ENCODE results near the gene GPR146. TPM values are rescaled to one million over a fixed set of nuclear protein-coding genes. Genes with fewer than 3 reads are reported as not detected.

The GPR146 gene
- total RNA-seq, 4 donors from 2014 or later = 13.6 to 27.9 (median 16.3) TPM

DNA sequence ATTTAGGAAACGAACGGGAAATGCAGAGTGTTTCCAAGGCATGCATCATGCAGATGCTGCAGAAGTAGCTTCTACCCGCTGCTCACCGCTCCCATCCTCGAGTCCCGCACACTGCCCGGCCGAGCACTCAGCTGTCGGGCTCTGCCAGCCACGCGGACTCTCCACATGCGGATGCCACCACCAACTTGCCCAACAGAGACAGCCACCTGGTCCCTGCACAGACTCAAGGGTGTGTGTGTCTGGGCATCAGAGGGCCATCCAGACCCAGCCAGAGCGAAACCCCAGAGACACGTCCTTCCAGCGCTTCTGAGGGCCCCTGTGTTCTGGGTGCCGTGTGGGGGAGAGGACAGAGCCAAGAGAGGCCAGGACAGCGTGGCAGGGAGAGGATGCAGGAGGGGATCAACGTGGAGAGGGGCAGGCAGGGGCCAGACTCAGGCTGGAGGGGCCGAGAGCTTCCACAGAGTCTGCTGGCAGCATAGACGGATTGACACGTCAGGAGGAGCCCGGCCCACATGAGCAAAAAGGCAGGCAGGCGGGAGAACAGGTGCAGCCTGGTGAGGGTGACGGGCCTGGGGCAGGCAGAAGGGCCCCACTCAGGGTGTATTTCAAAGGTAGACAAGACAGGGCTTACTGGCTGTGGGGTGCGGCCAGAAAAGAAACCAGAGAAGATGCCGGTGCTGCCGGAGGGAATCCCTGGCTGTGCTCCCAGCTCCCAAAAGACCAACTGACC, 61.9 kb downstream of the GPR146 start:
- Histone ChIP-seq H3K4me1 (no peaks in the 10 kb centered on the region), H3K4me3 (no peak overlapping the region), H3K27me3 (no peaks in the 10 kb centered on the region), H3K9me3 (no peaks in the 10 kb centered on the region), H3K36me3 (no peaks in the 10 kb centered on the region), H3K27ac (no peak overlapping the region)
- TF ChIP-seq POLR2AphosphoS5 (IDR thresholded peaks at IDR 0.05) (no peak), POLR2A (IDR thresholded peaks at IDR 0.05) (no peak), EP300 (IDR thresholded peaks at IDR 0.05) (no peak)
- TF ChIP-seq, protein P1, sequence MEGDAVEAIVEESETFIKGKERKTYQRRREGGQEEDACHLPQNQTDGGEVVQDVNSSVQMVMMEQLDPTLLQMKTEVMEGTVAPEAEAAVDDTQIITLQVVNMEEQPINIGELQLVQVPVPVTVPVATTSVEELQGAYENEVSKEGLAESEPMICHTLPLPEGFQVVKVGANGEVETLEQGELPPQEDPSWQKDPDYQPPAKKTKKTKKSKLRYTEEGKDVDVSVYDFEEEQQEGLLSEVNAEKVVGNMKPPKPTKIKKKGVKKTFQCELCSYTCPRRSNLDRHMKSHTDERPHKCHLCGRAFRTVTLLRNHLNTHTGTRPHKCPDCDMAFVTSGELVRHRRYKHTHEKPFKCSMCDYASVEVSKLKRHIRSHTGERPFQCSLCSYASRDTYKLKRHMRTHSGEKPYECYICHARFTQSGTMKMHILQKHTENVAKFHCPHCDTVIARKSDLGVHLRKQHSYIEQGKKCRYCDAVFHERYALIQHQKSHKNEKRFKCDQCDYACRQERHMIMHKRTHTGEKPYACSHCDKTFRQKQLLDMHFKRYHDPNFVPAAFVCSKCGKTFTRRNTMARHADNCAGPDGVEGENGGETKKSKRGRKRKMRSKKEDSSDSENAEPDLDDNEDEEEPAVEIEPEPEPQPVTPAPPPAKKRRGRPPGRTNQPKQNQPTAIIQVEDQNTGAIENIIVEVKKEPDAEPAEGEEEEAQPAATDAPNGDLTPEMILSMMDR (IDR thresholded peaks at IDR 0.05) = no peak
- 58 to 76% methylated on average over 8 to 11 of the region's 27 CpGs for WGBS, 2 donors (ENCODE audit: low coverage in 1 of 2)
- ATAC-seq = no peak

DNA sequence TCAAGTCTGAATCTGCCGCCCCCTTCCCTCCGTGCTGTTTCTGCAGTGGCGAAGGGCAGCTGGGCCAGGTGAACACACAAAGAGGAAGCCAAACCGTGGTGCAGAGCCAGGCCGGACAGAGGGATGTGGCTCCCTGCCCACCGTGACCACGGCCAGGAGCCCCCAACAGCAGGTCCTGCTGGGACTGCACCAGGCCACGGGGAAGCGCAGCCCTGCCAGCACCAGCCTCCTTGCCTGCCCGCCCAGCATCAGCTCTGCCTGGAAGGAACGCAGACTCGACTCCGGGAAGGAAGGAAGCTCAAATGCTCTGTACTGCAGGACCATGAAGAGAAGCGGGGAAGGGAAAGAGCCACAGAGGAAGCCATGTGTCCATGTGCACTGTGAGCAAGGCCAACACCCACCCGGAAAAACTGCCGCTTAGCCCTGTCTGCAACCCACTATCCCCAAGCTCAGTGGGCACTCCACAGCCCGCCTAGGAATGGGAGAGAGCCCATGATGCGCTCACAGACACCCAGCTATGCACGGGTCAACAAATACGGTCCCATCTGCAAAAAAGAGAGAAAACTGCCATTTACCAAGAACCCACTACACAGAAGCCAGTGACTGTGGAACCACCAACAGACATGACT, 62.6 kb downstream of the GPR146 start:
- Histone ChIP-seq H3K27ac (no peak overlapping the region), H3K9me3 (no peaks in the 10 kb centered on the region), H3K36me3 (no peaks in the 10 kb centered on the region), H3K4me1 (no peaks in the 10 kb centered on the region), H3K4me3 (no peak overlapping the region), H3K27me3 (no peaks in the 10 kb centered on the region)
- ATAC-seq = no peak
- TF ChIP-seq EP300 (IDR thresholded peaks at IDR 0.05) (no peak), POLR2AphosphoS5 (IDR thresholded peaks at IDR 0.05) (no peak), POLR2A (IDR thresholded peaks at IDR 0.05) (no peak)
- TF ChIP-seq, protein P1 (IDR thresholded peaks at IDR 0.05) = no peak
- WGBS, 2 donors (ENCODE audit: low coverage in 1 of 2) = 46 to 62% methylated on average over 2 to 11 of the region's 20 CpGs

DNA sequence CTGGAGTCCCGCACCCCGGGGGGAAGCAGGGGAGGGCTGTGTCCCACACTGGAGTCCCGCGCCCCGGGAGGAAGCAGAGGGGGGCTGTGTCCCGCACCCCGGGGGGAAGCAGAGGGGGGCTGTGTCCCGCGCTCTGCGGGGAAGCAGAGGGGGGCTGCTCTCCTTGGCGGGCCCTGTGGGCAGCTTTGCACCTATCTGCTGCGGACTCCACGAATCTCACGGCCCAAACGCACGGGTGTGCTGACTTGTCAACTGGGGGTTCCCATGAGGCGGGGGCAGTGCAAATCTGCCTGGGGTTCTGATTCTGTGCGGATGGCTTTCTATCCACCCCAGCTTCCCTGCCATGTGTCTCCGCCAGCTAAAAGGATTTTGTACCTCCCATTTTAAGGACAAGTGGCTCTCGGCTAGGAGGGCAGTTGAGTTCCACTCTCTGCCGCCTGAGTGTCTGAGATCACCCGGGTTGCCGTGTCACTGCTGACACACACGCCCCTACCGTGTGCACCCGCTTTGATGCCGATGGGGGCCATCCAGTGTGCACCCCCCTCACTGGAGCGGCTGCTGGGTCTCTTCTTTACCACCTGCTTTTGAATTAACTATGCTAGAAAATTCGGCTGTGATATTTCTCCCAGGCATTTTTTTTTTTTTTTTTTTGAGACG, 64.0 kb downstream of the GPR146 start:
- TF ChIP-seq POLR2AphosphoS5 (IDR thresholded peaks at IDR 0.05) (no peak), POLR2A (IDR thresholded peaks at IDR 0.05) (no peak), EP300 (IDR thresholded peaks at IDR 0.05) (no peak)
- no peaks in the 10 kb centered on the region for H3K9me3 ChIP-seq
- H3K4me1 ChIP-seq = no peaks in the 10 kb centered on the region
- peaks cover 0 to 7% of the 10 kb centered on the region in 2 donors for H3K36me3 ChIP-seq
- no peaks in the 10 kb centered on the region for H3K27me3 ChIP-seq
- H3K27ac ChIP-seq = no peak overlapping the region
- H3K4me3 ChIP-seq = no peak overlapping the region
- no peak for ATAC-seq
- 81% methylated on average over 8 of the region's 30 CpGs; no CpG with 5 or more reads in 1 of the 2 donors for WGBS, 2 donors (ENCODE audit: low coverage in 1 of 2)

Small RNA genes within 50 kb of the gene (small RNA-seq; reads per million reads assigned to genes)
- 5.4 to 9.0 (median 7.0) reads per million in 4 donors for gene MIR339

Other genes starting within 250 kb of the GPR146 start
- 100 to 1,000 TPM; 151 to 261 (median 231) TPM for gene SUN1, start 212.1 kb upstream of the GPR146 start, total RNA-seq
- 10 to 100 TPM; 18.4 to 34.8 (median 28.7) TPM for gene GET4, start 168.0 kb upstream of the GPR146 start, total RNA-seq
- 100 to 1,000 TPM in 1 of 4 donors, 10 to 100 TPM in 3; 44.8 to 106 (median 60.1) TPM for gene ADAP1, start 89.9 kb upstream of the GPR146 start, total RNA-seq
- 10 to 100 TPM in 3 of 4 donors, 1 to 10 TPM in 1; 6.0 to 16.7 (median 12.0) TPM for gene COX19, start 69.0 kb upstream of the GPR146 start, total RNA-seq
- gene CYP2W1, start 61.4 kb upstream of the GPR146 start, total RNA-seq = not detected
- 10 to 100 TPM in 1 of 4 donors, 1 to 10 TPM in 3; 7.1 to 20.2 (median 7.8) TPM for gene GPER1, start 43.6 kb downstream of the GPR146 start, total RNA-seq
- 10 to 100 TPM; 19.1 to 28.0 (median 24.0) TPM for gene ZFAND2A, start 115.7 kb downstream of the GPR146 start, total RNA-seq
- not detected for gene UNCX, start 188.3 kb downstream of the GPR146 start, total RNA-seq